NT2/D1 (cell line): Measurements from ENCODE around the gene TTC21B.

Experiments used
- DNase-seq: peaks from one replicate; pipeline ENCODE4 v3.0.0-alpha.2; 2011; ENCODE audit warnings: low read depth, low spot score
- H3K27me3 ChIP-seq: 2 replicates; pipeline ENCODE4 v1.6.0; 2011; ENCODE audit warnings: mild to moderate bottlenecking; ENCODE audit not compliant: insufficient read length, insufficient read depth
- H3K36me3 ChIP-seq: 2 replicates; pipeline ENCODE4 v1.6.1; 2011; ENCODE audit warnings: mild to moderate bottlenecking, low read length, mixed read lengths; ENCODE audit not compliant: insufficient read depth, insufficient read length
- H3K4me1 ChIP-seq: 2 replicates; pipeline ENCODE4 v1.5.1; 2011; ENCODE audit not compliant: insufficient read depth, insufficient read length
- H3K4me3 ChIP-seq: 2 replicates; pipeline ENCODE4 v1.5.1; 2011; ENCODE audit warnings: low read depth; ENCODE audit not compliant: insufficient read length
- H3K9ac ChIP-seq: 2 replicates; pipeline ENCODE4 v1.6.0; 2011; ENCODE audit warnings: low read depth; ENCODE audit not compliant: insufficient read length
- H3K9me3 ChIP-seq: 2 replicates; pipeline ENCODE4 v1.5.1; 2011; ENCODE audit warnings: mild to moderate bottlenecking, low read length; ENCODE audit not compliant: insufficient read depth
- SUZ12 ChIP-seq: IDR thresholded peaks from 2 replicates; pipeline ENCODE4 v1.6.1; 2011; ENCODE audit not compliant: insufficient read length, insufficient read depth; ENCODE audit errors: extremely low read depth
- YY1 ChIP-seq: IDR thresholded peaks from 2 replicates; pipeline ENCODE4 v1.6.1; 2011; ENCODE audit not compliant: insufficient read length, insufficient read depth
- ZNF274 ChIP-seq: IDR thresholded peaks from 2 replicates; pipeline ENCODE4 v1.6.1; 2011; ENCODE audit warnings: mild to moderate bottlenecking, low read depth, low read length

Gene TTC21B

GRCh38 chr2:165852394-165852793, 101.2 kb downstream of the TTC21B start:
- no peak for DNase-seq
- TF ChIP-seq ZNF274 (no peak), SUZ12 (no peak), YY1 (no peak)
- H3K9ac ChIP-seq: no peak overlapping the region
- H3K4me3 ChIP-seq: no peak overlapping the region
- H3K9me3 ChIP-seq: peaks cover 11% of the 10 kb centered on the region; the same call in 1 of the 2 replicates
- H3K36me3 ChIP-seq: no peaks in the 10 kb centered on the region
- no peaks in the 10 kb centered on the region for H3K4me1 ChIP-seq
- no peaks in the 10 kb centered on the region for H3K27me3 ChIP-seq

- Histone ChIP-seq H3K4me1 (no peaks in the 10 kb centered on the region), H3K36me3 (no peaks in the 10 kb centered on the region), H3K4me3 (no peak overlapping the region), H3K9me3 (peaks cover 1% of the 10 kb centered on the region; the same call in 1 of the 2 replicates), H3K27me3 (no peaks in the 10 kb centered on the region), H3K9ac (no peak overlapping the region)
- no peak for DNase-seq
- TF ChIP-seq ZNF274 (no peak), YY1 (no peak), SUZ12 (no peak)
Observed at GRCh38 chr2:165847001-165847400, 106.6 kb downstream of the TTC21B start.

- Histone ChIP-seq H3K36me3 (no peaks in the 10 kb centered on the region), H3K9me3 (no peaks in the 10 kb centered on the region), H3K4me3 (no peak overlapping the region), H3K27me3 (no peaks in the 10 kb centered on the region), H3K4me1 (no peaks in the 10 kb centered on the region), H3K9ac (no peak overlapping the region)
- DNase-seq: no peak
- TF ChIP-seq YY1 (no peak), ZNF274 (no peak), SUZ12 (no peak)
Observed at GRCh38 chr2:165846056-165846455, 107.5 kb downstream of the TTC21B start.

GRCh38 chr2:165844216-165844615, 109.4 kb downstream of the TTC21B start:
- H3K36me3 ChIP-seq: no peaks in the 10 kb centered on the region
- TF ChIP-seq YY1: no peak
- TF ChIP-seq SUZ12: no peak
- TF ChIP-seq ZNF274: no peak
- no peaks in the 10 kb centered on the region for H3K27me3 ChIP-seq

GRCh38 chr2:165843351-165843750, 110.2 kb downstream of the TTC21B start:
- DNase-seq: no peak
- no peaks in the 10 kb centered on the region for H3K36me3 ChIP-seq
- H3K27me3 ChIP-seq: no peaks in the 10 kb centered on the region
- TF ChIP-seq SUZ12 (no peak), ZNF274 (no peak), YY1 (no peak)
- no peak overlapping the region for H3K9ac ChIP-seq
- H3K4me3 ChIP-seq: no peak overlapping the region
- H3K4me1 ChIP-seq: no peaks in the 10 kb centered on the region
- H3K9me3 ChIP-seq: peaks cover 6% of the 10 kb centered on the region

More at GRCh38 chr2:165844216-165844615, 109.4 kb downstream of the TTC21B start:
- Histone ChIP-seq H3K9ac (no peak overlapping the region), H3K4me3 (no peak overlapping the region), H3K4me1 (no peaks in the 10 kb centered on the region), H3K9me3 (peaks cover 3% of the 10 kb centered on the region)
- DNase-seq: no peak

- H3K27me3 ChIP-seq: no peaks in the 10 kb centered on the region
- H3K9me3 ChIP-seq: peaks cover 10% of the 10 kb centered on the region
- H3K4me3 ChIP-seq: no peak overlapping the region
- TF ChIP-seq ZNF274: no peak
- TF ChIP-seq YY1: no peak
- TF ChIP-seq SUZ12: no peak
- H3K36me3 ChIP-seq: no peaks in the 10 kb centered on the region
- no peak for DNase-seq
- H3K4me1 ChIP-seq: no peaks in the 10 kb centered on the region
- H3K9ac ChIP-seq: no peak overlapping the region
Observed at GRCh38 chr2:165840333-165840958, 113.1 kb downstream of the TTC21B start.

GRCh38 chr2:165839610-165840009, 114.0 kb downstream of the TTC21B start:
- no peak for DNase-seq
- TF ChIP-seq SUZ12 (no peak), ZNF274 (no peak), YY1 (no peak)
- no peaks in the 10 kb centered on the region for H3K27me3 ChIP-seq

More at GRCh38 chr2:165839610-165840009, 114.0 kb downstream of the TTC21B start:
- Histone ChIP-seq H3K9ac (no peak overlapping the region), H3K4me1 (no peaks in the 10 kb centered on the region), H3K36me3 (no peaks in the 10 kb centered on the region), H3K9me3 (peaks cover 10% of the 10 kb centered on the region), H3K4me3 (no peak overlapping the region)
